Subcutaneous abdominal adipose tissue (tissue), 5 donors: ENCODE measurements around the gene ZNF423.

Experiments used
- H3K27ac ChIP-seq: one replicate; pipeline ENCODE4 v1.7.0; 2013; ENCODE audit warnings: low read depth, mild to moderate bottlenecking, inconsistent platforms, low read length, moderate library complexity
- H3K27me3 ChIP-seq, 5 donors: one replicate each; pipeline ENCODE4 v1.7.0; 2013; ENCODE audit warnings: low read length in 5 of 5, inconsistent platforms in 1 of 5; ENCODE audit not compliant: control insufficient read depth in 5 of 5, insufficient read depth in 4 of 5
- H3K36me3 ChIP-seq, 5 donors: one replicate each; pipeline ENCODE4 v1.7.0; 2013; ENCODE audit warnings: low read length in 5 of 5; ENCODE audit not compliant: control insufficient read depth in 5 of 5, insufficient read depth in 5 of 5
- H3K4me1 ChIP-seq, 5 donors: one replicate each; pipeline ENCODE4 v1.7.0; 2013; ENCODE audit warnings: low read length in 5 of 5, mild to moderate bottlenecking in 3 of 5, moderate library complexity in 1 of 5; ENCODE audit not compliant: control insufficient read depth in 5 of 5, insufficient read depth in 5 of 5
- H3K4me3 ChIP-seq, 5 donors: one replicate each; pipeline ENCODE4 v1.7.0; 2013; ENCODE audit warnings: low read length in 5 of 5, low read depth in 1 of 5
- H3K9ac ChIP-seq, 5 donors: one replicate each; pipeline ENCODE4 v1.7.0; 2013; ENCODE audit warnings: low read length in 5 of 5, mild to moderate bottlenecking in 4 of 5, moderate library complexity in 3 of 5
- H3K9me3 ChIP-seq, 5 donors: one replicate each; pipeline ENCODE4 v1.7.0; 2013; ENCODE audit warnings: low read length in 5 of 5; ENCODE audit not compliant: control insufficient read depth in 5 of 5
- donor health status: healthy.
- donor health status: healthy.
- donor health status: healthy.
- donor health status: healthy.
- donor health status: healthy.

ZNF423 gene

DNA sequence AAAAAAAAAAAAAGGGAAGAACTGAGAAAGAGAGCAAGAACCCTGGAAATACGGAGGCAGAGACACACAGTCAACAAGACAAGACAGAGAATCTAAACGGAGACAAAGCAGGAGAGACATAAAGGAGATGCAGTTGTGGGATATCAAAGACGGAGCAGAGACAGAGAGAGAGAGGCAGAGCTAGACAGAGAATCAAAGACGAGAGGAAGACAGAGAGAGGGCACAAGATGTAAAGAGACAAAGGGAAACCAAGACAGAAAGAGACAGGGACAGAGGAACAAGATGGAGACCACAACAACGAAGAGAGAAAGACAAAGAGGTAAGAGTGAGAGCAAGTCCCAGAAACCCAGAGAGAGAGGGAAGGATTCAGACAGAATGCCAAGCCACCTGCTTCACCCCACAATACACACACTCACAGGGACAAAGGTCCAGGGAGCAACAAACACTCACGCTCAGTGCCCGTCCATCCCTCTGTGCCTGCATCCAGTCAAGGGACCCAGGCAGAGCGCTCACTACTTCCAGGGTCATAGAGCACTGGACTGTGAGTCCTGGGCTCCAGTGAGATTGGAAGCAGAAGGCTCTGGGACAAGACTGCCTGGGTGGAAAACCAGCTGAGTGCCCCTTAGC is 393.4 kb downstream of the ZNF423 start:
- Histone ChIP-seq H3K4me3 (no peak overlapping the region), H3K9me3 (no peaks in the 10 kb centered on the region), H3K27ac (no peak overlapping the region), H3K27me3 (peaks cover 14 to 28% (median 23%) of the 10 kb centered on the region in 5 donors), H3K9ac (no peak overlapping the region), H3K4me1 (peaks cover 0 to 3% (median 0%) of the 10 kb centered on the region in 5 donors), H3K36me3 (no peaks in the 10 kb centered on the region)

DNA sequence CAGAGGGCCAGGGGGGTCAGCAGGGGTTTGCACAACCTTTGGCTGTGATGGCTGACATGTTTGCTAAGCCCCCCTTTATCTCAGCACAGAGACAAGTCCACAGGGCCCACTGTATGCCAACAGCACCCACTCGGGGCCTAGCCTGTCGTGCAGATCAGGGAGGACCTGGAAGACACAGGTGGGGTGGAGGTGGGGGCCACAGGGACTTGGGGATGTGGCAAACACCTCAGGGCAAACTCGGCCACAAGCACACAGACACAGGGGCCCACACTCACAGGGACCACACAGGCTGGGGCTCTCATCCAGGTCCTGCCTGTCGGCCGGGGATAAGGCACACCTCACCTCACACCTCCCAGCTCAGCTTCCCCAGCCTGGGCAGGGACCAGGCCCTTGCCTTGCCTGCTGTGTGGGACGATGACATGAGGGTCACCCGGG is 394.4 kb downstream of the ZNF423 start:
- no peak overlapping the region for H3K9ac ChIP-seq

DNA sequence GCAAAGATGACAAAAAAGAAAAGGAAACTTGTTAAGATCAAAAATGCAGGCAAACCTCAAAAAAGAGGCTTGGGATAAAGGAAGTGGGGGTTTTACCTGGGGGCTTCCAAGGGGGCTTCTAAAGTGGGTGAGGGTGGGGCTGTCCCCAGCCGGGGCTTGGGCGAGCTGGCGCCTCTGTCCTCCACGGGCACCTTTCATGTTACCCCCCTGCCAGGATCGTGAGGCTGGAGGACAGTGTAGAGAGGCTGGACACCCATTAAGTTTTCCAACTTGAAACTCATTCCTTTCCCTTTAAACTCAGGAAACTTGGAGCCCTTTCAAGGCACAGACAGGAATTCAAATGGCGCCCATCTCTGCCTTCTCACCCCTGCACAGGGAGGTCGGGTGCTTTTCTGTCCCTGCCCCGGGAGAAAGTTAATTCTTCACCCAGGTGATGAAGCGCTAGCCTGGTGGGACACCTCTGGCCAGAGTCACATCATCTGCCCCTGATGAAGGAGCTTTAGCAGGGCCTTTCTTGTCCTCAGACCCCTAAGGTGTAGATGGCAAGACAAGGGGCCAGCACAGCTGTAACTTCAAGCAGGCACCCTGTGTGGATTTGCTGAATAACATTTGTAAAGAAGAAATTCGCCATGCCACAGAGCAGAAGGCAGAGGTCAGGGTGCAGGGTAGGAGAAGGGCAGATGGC is 395.0 kb downstream of the ZNF423 start:
- Histone ChIP-seq H3K9ac (no peak overlapping the region), H3K4me3 (no peak overlapping the region), H3K4me1 (peaks cover 0 to 3% (median 0%) of the 10 kb centered on the region in 5 donors)

More for the DNA sequence above, 394.4 kb downstream of the ZNF423 start:
- H3K27me3 ChIP-seq = peaks cover 14 to 28% (median 23%) of the 10 kb centered on the region in 5 donors
- H3K4me3 ChIP-seq = no peak overlapping the region
- H3K36me3 ChIP-seq = no peaks in the 10 kb centered on the region
- no peak overlapping the region for H3K27ac ChIP-seq
- H3K4me1 ChIP-seq = peaks cover 0 to 3% (median 0%) of the 10 kb centered on the region in 5 donors
- H3K9me3 ChIP-seq = no peaks in the 10 kb centered on the region

DNA sequence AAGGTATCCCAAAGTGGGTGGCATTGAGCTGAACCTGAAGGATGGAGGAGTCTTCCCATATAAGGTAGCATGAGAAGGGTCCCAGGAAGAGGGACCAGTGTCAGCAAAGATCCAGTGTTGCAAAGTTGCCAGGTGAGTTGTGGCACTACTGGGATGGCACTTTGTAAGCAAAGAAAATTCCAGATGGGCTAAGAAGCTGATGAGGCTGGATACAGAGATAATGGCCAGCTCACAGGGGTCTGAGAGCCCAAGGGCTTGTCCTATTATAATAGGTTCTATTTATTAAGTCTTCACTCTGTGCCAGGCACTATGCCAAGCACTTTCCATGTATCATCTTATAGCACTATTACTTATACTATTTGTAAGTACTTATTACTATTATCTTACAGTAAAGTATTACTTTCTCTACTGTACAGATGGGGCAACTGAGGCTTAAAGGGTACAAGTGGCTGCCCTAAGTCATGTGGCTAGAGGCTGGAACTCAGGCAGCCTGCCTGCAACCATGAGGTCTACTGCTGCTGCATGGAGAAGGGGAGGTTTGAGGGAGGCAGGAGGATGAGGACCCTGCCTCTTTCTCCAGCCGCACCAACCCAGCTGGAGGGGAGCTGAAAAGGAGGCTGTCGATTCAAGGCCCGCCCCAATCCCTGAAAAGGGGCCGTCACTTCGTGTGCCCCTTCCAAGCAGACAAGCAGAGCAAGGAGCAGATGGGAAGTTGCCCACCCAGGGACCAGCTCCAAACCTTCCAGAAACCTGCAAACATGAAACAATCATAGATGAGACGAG is 395.8 kb downstream of the ZNF423 start:
- Histone ChIP-seq H3K4me3 (no peak overlapping the region), H3K27ac (no peak overlapping the region), H3K9ac (no peak overlapping the region), H3K9me3 (no peaks in the 10 kb centered on the region), H3K27me3 (peaks cover 14 to 28% (median 24%) of the 10 kb centered on the region in 5 donors), H3K36me3 (no peaks in the 10 kb centered on the region), H3K4me1 (peaks cover 0 to 3% (median 0%) of the 10 kb centered on the region in 5 donors)

More for the DNA sequence above, 395.0 kb downstream of the ZNF423 start:
- no peaks in the 10 kb centered on the region for H3K36me3 ChIP-seq
- H3K27me3 ChIP-seq = peaks cover 14 to 28% (median 24%) of the 10 kb centered on the region in 5 donors
- no peaks in the 10 kb centered on the region for H3K9me3 ChIP-seq
- H3K27ac ChIP-seq = no peak overlapping the region

DNA sequence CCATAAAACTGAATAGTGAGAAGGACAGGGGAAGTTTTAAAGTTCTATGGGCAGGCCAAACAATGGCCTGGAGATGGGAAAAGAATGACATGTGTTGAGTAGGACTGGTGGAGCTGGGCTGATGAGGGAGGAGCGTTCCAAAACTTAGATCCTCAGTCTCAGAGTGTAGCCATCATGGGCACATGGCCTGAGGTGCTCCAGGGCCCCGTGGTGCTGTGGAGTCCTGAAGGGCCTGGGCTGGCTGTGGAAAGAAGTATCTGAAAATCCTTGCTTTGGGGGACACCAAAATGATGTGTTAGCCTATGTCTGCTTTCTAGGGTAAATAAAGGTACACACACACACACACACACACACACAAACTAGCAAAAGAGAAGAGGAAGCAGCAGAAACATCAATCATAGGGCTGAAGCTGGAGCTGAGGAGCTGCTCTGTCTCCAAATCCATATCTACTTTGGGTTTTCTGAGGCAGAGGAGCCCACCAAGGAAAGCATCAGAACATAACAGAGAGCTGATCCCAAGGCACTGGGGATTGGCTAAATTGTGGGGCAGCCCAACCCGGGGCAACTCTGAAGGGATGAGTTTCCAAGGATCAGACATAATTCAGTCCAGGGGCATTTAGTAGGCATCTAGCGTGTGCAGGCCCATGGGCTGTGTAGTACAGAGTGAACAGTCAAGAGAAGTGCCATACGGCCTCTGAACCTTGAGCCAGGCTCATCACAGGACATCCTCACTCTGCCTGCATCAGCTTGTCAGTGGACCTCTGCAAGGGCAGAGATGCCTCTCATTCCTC is 397.1 kb downstream of the ZNF423 start:
- no peaks in the 10 kb centered on the region for H3K36me3 ChIP-seq
- peaks cover 10 to 18% (median 13%) of the 10 kb centered on the region in 5 donors for H3K27me3 ChIP-seq
- H3K27ac ChIP-seq = no peak overlapping the region
- no peaks in the 10 kb centered on the region for H3K4me1 ChIP-seq
- H3K9ac ChIP-seq = no peak overlapping the region
- H3K9me3 ChIP-seq = no peaks in the 10 kb centered on the region
- no peak overlapping the region for H3K4me3 ChIP-seq

DNA sequence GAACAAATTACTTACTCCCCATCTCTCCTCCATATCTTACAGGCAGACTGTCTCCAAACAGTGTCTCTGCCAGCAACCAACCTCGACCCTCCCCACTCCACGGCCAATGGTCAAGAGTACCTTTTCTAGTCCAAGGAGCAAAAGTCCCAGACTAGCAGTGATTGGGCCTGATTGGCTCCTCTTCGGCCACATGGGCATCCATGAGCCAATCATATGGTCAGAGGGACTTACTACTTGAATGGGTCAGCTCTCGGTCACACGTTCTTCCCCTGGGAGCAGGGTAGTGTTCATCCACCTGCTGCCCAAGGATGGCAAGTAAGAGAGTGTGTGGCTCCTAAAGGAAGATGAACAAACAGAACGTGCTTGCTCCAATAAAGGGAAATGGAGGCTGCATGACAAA is 397.7 kb downstream of the ZNF423 start:
- no peak overlapping the region for H3K9ac ChIP-seq
- H3K9me3 ChIP-seq = no peaks in the 10 kb centered on the region
- H3K36me3 ChIP-seq = no peaks in the 10 kb centered on the region
- no peaks in the 10 kb centered on the region for H3K4me1 ChIP-seq
- H3K27me3 ChIP-seq = peaks cover 6 to 14% (median 8%) of the 10 kb centered on the region in 5 donors
- no peak overlapping the region for H3K4me3 ChIP-seq
- H3K27ac ChIP-seq = no peak overlapping the region

DNA sequence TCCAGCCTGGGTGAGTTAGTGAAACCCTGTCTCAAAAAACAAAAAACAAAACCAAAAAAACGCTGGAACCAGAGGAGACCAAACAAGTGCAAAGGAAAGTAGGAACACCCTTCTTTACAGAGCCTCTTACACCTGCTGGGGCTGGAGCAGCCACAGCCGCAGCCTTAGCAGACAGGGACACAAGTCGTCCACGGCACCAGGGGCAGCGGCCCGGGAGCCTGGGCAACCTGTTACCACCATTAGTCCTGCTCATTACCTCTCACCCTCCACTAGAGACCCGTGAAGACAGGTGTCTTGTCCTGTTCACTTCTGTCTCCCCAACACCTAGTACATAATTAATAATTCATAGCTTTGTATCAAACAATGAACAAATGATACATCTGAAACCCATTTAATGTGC is 398.7 kb downstream of the ZNF423 start:
- no peak overlapping the region for H3K4me3 ChIP-seq
- H3K27me3 ChIP-seq = peaks cover 0 to 8% (median 7%) of the 10 kb centered on the region in 5 donors
- no peaks in the 10 kb centered on the region for H3K9me3 ChIP-seq
- H3K4me1 ChIP-seq = peaks cover 0 to 8% (median 0%) of the 10 kb centered on the region in 5 donors
- H3K36me3 ChIP-seq = no peaks in the 10 kb centered on the region
- H3K27ac ChIP-seq = no peak overlapping the region
- H3K9ac ChIP-seq = no peak overlapping the region

DNA sequence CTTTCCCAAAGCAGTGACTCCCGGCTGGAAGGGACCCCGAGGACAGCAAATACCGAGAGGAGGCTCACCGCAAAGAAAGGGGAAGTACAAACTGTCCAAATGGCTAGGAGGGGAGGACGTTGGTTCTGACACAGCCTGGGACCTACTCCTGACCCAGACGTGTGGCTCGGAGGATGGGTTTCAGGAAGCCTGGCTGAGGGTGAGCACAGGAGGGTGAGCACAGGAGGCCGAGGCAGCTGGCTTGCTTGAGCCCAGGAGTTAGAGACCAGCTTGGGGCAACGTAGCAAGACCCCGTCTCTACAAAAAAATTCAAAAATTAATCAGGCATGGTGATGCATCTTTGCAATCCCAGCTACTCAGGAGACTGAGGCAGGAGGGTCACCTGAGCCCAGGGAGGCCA is 399.1 kb downstream of the ZNF423 start:
- H3K9me3 ChIP-seq = no peaks in the 10 kb centered on the region
- peaks cover 0 to 12% (median 0%) of the 10 kb centered on the region in 5 donors for H3K4me1 ChIP-seq
- peaks cover 0 to 8% (median 7%) of the 10 kb centered on the region in 5 donors for H3K27me3 ChIP-seq
- no peak overlapping the region for H3K9ac ChIP-seq
- no peak overlapping the region for H3K27ac ChIP-seq
- H3K36me3 ChIP-seq = no peaks in the 10 kb centered on the region
- H3K4me3 ChIP-seq = no peak overlapping the region

DNA sequence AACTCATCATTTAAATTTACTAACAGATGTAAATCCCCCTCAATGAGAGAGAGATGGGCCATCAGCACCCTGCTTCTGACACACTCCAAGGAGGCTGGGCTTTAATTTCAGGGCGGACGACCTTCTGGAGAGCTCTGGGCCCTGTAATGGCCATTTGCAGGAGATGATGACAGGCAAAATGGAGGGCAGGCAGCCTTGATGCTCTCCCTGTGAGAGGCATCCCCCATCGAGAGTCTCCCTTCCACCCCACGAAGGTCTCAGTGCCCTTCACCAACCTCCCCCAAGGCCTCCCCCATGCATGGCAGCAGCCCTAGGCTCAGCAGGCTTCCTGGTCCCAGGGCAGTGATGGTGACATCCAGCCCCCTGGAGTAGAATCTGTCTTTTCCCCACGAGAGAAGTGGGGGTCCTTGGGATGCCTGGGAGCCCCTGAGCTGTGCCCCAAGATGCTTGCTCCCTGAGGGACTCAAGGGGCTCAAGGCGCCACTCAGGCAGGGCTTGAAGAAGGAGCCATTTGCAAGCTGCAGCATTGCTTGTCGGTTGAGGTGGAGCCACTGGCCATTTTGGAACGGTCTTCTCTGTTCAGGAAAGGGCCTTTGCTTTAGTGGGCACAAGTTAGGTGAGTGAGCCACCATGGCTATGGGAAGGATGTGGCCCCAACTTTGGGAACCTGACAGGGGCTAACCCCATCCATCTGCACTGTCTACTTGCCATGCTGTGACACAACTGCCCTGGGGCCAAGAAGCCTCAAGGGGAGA is 399.7 kb downstream of the ZNF423 start:
- Histone ChIP-seq H3K4me3 (no peak overlapping the region), H3K4me1 (peaks cover 0 to 18% (median 0%) of the 10 kb centered on the region in 5 donors), H3K9me3 (no peaks in the 10 kb centered on the region), H3K27me3 (peaks cover 3 to 7% (median 3%) of the 10 kb centered on the region in 5 donors), H3K36me3 (no peaks in the 10 kb centered on the region), H3K9ac (no peak overlapping the region), H3K27ac (no peak overlapping the region)
